ENCODE results near the gene MYBPH.

The MYBPH gene, protein sequence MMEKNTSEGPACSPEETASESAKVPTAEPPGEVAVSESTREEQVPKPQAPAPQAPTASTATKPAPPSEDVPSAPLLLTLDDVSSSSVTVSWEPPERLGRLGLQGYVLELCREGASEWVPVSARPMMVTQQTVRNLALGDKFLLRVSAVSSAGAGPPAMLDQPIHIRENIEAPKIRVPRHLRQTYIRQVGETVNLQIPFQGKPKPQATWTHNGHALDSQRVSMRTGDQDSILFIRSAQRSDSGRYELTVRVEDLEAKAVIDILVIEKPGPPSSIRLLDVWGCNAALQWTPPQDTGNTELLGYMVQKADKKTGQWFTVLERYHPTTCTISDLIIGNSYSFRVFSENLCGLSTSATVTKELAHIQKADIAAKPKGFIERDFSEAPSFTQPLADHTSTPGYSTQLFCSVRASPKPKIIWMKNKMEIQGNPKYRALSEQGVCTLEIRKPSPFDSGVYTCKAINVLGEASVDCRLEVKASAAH

DNA sequence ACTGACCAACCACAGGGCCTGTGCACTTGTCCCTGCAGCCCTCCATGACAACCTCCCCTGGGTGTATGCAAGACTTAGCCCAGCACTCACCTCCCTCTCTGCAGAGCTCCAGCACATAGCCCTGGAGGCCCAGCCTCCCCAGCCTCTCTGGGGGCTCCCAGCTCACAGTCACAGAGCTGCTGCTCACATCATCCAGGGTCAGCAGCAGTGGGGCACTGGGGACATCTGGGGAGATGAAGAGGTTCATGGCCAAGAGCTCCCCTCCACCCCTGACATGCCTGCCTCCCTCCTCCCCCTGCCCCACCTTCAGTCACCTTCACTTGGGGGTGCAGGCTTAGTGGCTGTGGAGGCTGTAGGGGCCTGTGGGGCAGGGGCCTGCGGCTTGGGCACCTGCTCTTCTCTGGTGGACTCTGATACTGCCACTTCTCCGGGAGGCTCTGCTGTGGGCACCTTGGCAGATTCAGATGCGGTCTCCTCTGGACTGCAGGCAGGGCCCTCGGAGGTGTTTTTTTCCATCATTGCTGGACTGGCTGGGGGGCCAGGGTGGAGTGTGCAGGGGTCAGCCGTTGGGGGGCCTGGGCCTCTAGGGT lies at the start of gene MYBPH:
MYBPH (minus strand) TSS at position 590 of the 590 bp plus-strand sequence; CDS start at position 519, 71 bp downstream.
- in situ Hi-C loops (cut with MboI; ENCODE audit: low sequenced_read_pairs), result no loop called here

DNA sequence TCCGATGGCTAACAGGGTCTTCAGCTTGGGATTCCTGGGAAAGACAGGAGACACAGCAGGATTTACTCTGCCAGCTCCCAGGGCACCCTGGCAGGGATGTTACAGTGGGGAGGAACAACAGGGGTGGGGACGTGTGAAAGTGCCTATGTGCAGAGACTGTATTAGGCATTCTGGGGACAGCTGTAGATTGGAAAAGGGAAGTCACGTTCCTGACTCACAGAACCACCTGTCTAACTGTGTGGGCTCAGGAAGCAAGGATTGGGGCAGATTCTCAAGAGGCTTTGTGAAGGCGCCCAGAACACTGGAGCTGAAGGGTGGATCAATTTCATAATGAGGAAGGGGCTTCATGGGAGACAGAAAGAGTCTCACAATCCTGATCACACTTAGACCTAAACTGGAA lies 49.4 kb upstream of the MYBPH start:
- in situ Hi-C loops (cut with MboI; ENCODE audit: low sequenced_read_pairs), result no loop called here

DNA sequence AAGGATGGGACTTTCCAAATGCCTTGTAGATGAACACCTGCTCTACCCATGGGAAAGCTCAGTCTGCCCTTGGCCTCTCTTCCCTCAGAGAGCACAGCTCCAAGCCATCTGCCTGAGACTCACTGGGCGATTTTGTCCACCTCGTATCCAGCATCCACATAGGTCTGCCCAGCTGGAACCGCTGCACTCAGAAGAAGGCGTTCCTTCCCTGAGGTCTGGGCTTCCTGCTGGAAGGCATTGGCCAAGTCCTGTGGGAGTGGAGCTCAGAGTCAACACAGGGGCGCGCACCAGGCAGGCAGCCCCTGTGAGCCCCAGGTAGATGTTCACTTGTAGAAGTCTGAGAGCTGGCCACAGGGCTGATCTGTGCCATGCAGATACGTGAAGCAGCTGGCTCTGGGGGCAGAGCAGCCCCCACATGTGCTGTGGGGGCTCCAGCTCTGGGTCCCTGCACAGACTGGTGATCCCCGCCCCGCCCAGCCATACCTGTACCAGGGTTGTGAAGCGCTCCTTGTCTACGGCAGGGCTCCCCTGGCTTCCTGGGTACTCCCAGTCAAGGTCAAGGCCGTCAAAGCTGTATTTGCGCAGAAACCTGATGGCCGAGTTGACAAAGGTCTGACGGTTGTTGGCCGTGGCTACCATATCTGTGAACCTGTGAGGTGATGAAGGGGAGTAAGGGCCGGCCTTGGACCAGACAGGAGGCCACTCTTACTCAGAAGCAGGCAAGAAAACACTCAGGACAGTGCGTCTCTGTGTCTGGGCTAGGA lies 47.6 kb upstream of the MYBPH start:
- in situ Hi-C loops (cut with MboI; ENCODE audit: low sequenced_read_pairs), result no loop called here

DNA sequence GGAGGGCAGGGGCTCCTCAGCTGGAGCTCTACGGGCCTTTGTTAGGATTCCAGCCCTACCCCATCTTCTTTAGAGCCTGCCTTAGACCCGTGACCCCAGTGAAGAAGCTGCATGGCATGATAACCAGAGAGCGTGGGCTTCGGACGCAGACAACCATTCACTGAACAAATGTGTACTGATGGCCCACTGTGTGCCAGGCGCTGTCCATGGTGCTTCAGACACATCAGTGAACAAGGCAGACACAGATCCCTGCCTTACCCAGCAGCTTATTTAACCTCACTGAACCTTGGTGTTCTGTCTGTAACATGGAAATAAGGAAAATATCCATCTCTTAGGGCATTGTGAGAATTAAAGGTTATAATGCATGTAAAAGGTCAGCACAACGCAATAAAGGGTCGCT lies 44.3 kb upstream of the MYBPH start:
- in situ Hi-C loops (cut with MboI; ENCODE audit: low sequenced_read_pairs), result loop anchor here (10.0 kb wide), 1 partner anchor 175 kb away; no protein-coding TSS in a partner anchor

DNA sequence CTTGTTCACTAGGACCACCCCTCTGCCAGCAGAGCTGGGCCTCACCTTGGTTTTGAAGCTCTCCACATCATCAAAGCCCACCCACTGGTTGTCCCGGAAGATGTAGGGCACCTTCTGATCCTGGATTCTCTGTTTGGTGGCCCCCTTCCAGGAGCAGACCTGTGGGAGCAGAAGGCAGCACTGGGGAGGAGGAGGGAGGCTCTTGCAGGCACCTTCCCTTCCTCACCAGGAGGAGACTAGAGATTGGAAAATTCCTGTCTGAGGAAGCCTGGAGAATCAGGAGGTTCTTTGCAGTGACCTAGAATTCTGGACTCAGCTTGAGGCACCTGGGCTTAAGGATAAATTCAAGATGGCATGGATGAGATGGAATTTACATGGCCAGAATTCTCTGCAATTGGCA lies 43.5 kb upstream of the MYBPH start:
- in situ Hi-C loops (cut with MboI; ENCODE audit: low sequenced_read_pairs), result loop anchor here (10.0 kb wide), 1 partner anchor 174 kb away; no protein-coding TSS in a partner anchor

DNA sequence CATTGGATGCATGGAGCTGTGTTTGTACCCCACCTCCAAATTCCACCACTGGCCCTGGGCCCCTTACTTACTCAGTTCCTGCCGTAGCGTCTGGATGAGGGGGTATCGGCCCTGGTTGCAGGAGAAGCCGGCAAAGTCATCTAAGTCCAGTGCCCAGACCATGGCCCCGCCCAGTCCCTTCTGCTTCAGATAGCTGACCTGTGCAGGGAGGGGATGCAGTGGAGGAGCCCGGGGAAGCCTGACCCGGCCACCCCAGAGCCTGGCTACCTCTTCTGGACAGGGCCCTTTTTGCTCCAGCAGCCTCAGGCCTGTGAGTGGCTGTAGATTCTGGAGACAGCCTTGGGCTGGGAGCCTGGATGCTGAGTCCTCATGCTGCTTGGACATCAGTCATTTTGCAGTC lies 42.0 kb upstream of the MYBPH start:
- in situ Hi-C loops (cut with MboI; ENCODE audit: low sequenced_read_pairs), result loop anchor here (10.0 kb wide), 1 partner anchor 173 kb away; no protein-coding TSS in a partner anchor

DNA sequence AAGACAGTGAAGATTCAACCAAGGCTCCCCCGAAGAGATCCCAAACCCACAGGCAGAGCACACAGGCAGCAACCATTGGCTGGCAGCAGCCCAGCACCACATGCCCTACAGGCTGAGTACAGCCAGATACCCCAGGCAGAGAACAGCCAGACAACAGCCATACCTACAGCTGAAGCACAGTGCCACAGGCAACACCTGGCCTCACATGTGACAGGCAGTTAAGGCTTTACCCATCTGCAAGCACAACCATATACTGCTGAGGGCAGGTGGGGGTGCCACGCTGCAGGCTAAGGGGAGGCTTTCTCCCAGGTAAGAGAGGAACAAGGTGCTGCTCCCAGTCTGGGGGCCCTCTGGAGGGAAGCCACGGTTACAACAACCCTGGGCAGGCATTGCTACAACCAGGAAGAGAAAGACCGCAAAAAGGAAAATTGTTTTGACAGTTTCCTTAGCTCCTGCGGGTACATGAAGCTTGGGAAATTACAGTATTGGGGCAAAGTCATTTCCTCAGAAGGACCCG lies 41.6 kb upstream of the MYBPH start:
- in situ Hi-C loops (cut with MboI; ENCODE audit: low sequenced_read_pairs), result loop anchor here (10.0 kb wide), 1 partner anchor 172 kb away; no protein-coding TSS in a partner anchor

DNA sequence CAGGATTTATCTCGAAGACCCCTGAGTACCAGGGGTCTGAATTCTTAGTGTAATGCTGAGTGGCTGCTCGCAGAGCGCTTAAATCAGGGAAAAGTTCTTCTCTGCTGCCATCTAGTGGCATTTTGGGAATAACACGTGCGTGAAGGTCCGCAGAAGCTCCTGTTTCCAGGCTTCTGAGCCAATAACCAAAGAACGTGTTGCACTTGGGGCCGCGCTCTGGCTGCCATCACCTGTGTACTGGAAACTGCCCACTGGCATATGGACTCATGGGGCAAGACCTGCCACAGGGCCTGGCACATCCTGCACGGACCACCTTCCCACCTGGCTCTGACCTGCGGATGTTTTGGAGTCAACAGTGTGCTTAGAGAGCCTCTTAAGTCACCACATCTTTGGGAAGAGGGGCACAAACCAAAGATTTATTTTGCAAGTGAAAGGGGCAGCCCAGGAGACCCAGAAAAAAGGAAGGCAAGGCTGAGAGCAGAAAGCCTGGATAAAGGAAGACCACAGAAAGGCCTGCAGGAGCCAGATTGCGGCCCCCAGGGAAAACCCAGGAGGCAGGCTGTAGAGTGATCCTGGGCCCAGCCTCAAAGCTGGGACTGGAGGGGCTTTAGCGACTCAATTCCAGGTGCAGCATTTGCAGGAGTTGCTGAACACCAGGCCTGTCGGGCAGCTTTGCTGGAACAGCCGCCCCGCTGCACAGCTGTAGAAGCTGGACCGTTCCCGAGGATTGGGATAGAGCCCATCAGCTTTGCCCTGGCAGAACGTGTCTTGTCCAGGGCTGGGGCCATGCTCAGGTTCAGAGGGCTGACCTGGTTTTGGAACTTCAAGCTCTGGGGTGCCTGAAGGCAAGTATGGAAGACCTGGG lies 40.9 kb upstream of the MYBPH start:
- in situ Hi-C loops (cut with MboI; ENCODE audit: low sequenced_read_pairs), result loop anchor here (10.0 kb wide), 1 partner anchor 172 kb away; no protein-coding TSS in a partner anchor

DNA sequence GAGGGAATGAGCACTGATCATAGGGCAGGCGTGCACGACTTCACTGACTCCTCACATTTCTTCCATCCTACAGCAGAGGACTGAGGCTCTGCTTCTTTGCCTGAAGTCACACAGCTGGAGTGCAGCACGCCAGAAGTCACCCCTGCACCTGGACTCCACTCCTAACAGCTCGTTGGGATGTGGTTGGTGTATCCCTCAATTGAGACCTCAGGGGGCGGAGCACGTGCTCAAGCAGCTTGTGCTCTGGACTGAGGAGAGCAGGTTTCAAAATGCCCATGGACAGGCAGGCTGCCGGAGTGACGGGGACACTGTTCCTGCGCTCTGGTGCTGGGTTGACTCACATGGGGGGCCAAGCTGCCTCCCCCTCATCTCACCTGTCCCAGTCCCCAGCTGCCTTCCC lies 39.9 kb upstream of the MYBPH start:
- in situ Hi-C loops (cut with MboI; ENCODE audit: low sequenced_read_pairs), result loop anchor here (10.0 kb wide), 1 partner anchor 171 kb away; no protein-coding TSS in a partner anchor

DNA sequence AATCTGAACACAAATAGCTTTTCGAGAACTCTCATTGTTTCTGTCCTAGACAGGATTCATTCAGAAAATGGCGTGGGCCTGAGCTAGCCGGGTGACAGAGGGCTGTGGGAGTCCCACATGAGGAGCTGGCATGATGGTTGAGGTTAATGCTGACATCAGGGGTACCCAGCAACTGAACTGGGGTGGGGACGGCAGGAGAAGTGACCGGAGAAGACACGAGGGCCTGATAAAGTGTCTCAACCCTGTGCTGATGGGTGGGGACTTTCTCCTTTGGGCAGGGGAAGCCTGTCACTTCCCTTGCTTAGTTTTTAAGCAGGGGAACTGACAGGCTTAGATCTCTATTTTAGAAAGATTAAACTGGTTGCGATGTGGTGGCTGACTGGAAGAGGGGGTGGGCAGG lies 39.2 kb upstream of the MYBPH start:
- in situ Hi-C loops (cut with MboI; ENCODE audit: low sequenced_read_pairs), result loop anchor here (10.0 kb wide), 1 partner anchor 170 kb away; no protein-coding TSS in a partner anchor

DNA sequence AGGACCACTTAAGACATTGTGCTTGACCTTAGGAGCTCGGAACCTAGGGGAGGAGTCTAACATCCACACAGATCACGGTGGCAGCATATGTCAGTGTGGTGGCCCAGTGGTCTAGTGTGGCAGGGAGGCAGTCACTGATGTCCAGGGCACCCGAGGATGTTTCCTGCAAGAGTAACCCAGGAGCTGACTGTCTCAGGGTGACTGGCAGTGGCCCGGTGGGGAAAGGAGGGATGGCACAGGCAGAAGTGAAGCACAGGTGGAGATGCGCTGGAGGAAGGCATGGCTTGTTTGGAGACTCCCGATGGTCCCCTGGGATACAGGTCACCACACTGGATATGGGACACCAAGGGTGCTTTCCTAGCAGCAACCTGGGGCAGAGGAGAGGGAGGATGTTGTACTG lies 37.5 kb upstream of the MYBPH start:
- in situ Hi-C loops (cut with MboI; ENCODE audit: low sequenced_read_pairs), result loop anchor here (10.0 kb wide), 1 partner anchor 168 kb away; no protein-coding TSS in a partner anchor

DNA sequence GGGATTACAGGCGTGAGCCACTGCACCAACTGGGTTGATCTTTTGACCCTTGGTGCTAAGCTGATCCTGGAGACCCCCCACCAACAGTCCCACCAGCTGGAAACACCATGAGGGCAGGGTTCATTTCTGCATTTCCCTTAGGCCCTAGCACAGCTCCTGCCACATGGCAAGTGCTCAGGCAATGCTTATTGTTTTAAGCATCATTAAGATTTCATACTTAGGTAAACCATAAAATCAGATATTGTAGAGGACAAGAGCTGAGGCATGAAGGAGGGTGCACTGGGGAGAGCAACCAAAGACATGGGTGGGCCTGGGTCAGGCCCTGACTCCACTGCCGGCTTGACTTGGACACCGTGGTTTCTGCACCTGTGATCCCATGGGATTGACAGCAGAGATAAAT lies 36.2 kb upstream of the MYBPH start:
- in situ Hi-C loops (cut with MboI; ENCODE audit: low sequenced_read_pairs), result loop anchor here (10.0 kb wide), 1 partner anchor 167 kb away; no protein-coding TSS in a partner anchor

DNA sequence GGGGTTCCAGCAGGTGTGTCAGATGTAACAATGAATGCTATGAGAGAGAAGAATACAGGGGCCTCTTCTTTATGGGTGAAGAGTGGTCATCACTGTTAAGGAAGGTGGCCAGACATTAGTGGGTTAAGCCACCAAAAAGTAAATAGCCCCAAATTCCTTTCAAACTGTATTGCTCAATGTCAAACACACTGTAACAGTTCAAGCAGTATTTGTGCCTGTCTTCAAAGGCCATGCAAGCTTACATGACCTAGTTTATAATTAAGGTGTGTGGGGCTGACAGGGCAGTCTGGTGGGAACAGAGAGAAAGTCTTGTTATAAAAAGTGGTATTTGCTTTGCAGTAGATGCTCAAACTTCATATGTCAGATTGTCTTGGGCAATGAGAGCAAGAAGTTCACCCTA lies 35.4 kb upstream of the MYBPH start:
- in situ Hi-C loops (cut with MboI; ENCODE audit: low sequenced_read_pairs), result loop anchor here (10.0 kb wide), 1 partner anchor 166 kb away; no protein-coding TSS in a partner anchor

DNA sequence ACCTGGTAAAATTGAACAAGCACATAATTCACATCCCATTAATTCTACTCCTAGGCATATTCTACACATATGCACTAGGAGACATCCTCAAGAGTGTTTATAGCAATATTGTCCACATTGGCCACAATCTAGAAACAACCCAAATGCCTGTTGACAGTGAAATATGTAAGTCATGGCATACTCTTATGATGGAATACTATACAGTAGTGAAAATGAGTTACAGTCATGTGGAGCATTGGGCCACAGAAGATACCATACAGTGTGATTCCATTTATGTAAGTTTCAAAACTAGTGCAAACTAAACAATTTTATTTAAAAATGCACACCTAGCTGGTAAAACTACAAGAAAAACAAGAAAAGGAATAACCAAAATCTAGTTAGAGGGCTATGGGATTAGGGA lies 34.7 kb upstream of the MYBPH start:
- in situ Hi-C loops (cut with MboI; ENCODE audit: low sequenced_read_pairs), result loop anchor here (10.0 kb wide), 1 partner anchor 166 kb away; no protein-coding TSS in a partner anchor

DNA sequence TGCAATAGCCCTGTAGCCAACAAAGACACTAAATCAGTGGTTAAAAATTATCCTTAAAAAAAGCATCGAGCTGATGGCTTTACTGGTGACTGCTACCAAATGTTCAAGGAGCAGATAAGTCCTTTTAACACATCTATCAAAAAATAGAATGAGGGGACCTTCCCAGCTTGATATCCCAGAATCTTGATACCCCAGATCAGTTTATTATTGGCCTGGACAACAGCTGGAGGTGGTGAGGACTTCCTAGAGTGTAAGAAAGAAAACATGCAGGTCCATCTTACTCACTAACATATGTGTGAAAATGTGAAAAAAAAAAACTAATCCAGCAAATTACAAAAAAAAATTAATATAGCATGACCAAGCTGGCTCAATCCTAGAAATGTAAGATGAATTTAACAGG lies 32.6 kb upstream of the MYBPH start:
- in situ Hi-C loops (cut with MboI; ENCODE audit: low sequenced_read_pairs), result no loop called here

DNA sequence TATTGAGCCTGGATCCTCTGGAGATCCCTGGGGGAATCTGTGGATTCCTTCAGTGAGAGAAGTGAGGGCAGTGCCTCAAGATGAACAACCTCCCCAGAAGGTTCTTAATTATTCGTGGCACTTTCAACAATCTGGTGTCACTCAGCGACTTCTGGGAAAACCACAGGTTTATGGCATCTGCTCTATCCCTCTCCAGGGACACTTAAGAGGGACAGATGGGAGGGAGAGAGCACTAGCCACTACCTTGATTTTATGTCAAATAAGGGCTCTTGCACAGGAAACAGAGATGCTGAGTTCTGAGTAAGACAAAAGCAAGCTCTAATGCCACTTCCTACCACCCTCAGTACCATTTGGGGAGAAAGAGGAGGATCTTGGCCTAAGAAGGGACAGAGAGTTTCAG lies 32.1 kb upstream of the MYBPH start:
- in situ Hi-C loops (cut with MboI; ENCODE audit: low sequenced_read_pairs), result no loop called here

DNA sequence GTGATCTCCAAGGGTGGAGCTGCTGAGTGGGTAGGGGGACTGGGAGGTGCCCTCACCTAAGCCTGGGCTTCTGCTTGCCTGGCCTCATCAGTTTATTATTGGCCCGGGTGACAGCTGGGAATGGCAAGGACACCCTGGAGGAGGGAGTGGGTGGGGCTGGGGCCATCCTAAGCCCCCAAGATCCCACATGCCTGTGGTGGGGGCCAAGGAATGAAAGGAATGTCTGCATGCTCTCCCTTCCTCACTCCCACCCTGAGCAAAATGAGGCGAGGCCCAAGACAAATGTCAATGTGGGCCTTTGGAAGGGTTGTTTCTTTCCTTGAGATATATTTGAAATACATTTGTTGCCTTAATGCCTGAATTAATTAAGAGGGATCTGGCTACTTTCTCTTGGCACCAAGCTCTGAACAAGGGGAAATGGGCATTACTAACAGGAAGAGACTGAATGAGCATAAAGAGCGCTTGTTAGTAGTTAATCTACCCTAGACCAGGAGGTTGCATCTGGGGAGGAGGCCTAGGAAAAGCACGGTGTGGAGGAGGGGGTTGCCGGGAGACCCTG lies 30.6 kb upstream of the MYBPH start:
- in situ Hi-C loops (cut with MboI; ENCODE audit: low sequenced_read_pairs), result no loop called here

DNA sequence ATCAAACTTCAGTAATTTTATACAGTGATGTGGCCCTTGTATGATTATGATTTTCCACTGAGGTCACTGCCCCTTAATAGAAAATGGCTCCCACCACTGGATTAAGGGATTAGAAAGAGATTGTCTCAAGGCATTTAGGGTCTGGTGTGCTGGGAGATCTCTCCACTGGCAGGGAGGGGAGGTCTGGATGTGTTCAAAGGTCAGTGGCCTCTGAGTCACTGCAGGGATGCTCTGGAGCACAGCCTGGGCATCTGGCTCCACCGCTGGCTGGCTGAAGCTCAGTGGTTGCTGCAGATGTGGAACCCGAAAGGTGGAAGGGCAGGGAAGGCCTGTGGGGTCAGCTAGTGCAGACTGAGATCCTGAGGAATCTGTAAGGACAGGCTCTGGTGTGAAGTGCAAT lies 29.1 kb upstream of the MYBPH start:
- in situ Hi-C loops (cut with MboI; ENCODE audit: low sequenced_read_pairs), result no loop called here

All from HL-60/S4 (cell line).